Glomerular visceral epithelial cell (primary cell): ENCODE data around the gene USP34.
"Not testable (repeated sequence)": the region's sequence is repeated elsewhere in the genome, so short reads cannot be mapped to it uniquely, and the experiment has no call there.

ENCODE experiments used
- DNase-seq: peaks from one replicate; pipeline ENCODE4 v3.0.0-alpha.2; 2016; ENCODE audit errors: extremely low spot score

USP34 gene

DNA sequence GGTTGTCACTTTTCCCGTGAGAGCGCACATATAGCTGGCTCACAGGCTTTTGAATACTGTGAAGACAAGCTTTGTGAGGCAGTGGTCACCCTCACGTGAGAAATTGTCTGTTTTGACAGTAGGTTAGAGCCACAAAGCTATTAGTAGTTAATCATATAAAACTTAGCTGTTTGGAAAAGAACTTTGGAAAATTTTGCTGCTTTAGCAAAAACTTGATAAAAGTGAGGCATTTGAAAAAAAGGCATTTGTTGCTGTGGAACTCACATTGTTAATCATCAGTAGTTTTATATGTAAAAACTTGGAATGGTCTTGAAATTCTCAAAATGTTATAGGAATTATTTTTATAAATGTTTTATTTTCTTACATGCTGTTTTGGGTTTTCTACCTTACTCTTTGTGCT lies 286.6 kb downstream of the USP34 start:
- DNase-seq = no peak

GRCh38 chr2:61183795-61184194 lies 287.1 kb downstream of the USP34 start:
- DNase-seq = no peak

- no peak for DNase-seq
Measured at GRCh38 chr2:61182059-61182383, 288.9 kb downstream of the USP34 start.

DNA sequence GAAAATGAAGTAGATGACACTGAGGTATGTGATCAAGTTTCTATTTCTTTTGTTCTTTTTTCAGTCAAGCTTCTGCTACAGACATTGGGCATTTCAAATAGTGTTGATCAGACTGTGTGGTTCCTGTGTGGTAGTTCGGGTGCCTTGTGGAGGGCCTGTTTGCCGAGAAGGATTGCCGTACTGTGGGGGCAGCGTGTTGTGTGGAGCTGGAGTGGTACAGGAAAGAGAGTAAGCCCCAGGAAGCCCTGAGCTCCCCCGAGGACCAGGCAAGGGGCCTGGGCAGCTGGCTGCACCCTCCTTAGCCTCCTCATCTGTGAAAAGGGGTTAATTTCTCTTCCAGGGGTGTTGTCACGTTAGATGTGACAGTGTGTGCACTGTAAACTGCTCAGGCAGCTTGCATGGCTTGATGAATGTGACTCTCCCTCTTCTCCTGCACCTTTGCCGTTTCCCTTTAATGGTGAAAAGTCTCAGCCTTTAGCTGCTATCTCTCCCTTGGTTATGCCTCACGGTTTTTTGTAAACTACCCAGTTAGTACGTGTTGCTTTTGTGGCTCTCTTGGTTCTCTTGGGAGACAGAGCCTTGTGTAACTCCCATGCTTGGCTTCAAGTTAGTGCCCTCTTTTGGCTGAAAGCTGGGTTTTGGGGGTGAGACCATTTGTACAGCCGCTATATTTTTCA lies 289.4 kb downstream of the USP34 start:
- no peak for DNase-seq

DNA sequence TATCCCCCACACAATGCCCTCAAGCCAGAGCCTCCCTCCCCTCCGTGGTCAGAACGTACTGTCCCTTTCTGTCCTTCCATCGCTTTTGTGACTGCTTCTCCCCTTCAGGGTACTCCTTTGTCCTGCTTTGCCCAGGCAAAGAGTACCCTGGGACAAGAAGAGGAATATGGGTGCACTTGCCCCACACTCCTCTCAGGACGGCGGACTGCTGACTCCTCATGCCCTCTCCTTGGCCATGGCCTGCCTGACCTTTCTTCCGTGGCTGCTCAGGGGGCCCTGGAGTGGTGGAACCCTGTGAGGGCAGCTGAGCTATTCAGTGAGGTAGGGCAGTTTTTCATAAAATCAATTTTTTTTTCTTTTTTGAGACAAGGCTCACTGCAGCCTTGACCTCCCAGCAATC lies 290.2 kb downstream of the USP34 start:
- DNase-seq = no peak

DNA sequence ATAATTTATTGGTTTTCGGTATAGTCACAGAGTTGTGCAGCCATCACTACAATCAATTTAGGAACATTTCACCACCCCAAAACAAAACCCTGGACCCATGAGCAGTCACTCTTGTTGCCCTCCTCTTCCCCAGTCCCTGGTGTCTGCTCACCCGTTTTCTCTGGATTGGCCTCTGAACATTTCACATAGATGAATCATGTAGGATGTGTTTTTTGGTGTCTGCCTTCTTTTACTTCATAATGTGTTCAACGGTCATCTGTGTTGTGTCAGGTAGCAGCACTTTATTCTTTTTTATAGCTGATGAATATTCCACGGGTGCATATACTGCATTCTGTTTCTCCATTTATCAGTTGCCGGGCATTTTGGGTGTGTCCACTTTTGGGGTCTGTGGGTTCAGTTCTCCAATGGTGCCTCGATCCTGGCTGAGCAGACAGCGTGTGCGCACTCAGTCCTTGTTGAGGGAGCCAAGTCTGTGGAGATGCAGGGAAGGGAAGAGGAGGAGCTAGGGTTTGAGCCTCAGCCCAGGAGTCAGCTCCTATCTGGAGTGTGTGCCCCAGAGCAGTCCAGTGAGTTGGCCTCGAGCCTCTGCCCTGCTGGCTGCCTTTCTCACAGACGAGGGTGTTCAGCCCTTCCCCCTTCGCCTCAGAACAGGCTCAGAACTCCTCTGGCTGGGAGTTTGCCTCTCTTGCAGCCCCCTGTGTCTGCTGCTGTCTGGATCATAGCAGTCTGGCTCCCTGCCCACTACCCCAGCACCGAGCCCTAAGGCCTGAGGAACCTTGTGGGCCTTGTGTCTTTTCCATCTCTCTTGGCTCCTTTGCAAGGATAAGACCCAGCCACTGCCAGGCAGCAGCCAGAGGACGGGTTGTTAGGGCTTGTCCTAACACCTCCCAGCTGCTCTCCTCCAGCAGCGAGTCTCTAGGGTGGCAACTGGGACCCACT lies 290.9 kb downstream of the USP34 start:
- peak; percentile 25 for DNase-seq

DNA sequence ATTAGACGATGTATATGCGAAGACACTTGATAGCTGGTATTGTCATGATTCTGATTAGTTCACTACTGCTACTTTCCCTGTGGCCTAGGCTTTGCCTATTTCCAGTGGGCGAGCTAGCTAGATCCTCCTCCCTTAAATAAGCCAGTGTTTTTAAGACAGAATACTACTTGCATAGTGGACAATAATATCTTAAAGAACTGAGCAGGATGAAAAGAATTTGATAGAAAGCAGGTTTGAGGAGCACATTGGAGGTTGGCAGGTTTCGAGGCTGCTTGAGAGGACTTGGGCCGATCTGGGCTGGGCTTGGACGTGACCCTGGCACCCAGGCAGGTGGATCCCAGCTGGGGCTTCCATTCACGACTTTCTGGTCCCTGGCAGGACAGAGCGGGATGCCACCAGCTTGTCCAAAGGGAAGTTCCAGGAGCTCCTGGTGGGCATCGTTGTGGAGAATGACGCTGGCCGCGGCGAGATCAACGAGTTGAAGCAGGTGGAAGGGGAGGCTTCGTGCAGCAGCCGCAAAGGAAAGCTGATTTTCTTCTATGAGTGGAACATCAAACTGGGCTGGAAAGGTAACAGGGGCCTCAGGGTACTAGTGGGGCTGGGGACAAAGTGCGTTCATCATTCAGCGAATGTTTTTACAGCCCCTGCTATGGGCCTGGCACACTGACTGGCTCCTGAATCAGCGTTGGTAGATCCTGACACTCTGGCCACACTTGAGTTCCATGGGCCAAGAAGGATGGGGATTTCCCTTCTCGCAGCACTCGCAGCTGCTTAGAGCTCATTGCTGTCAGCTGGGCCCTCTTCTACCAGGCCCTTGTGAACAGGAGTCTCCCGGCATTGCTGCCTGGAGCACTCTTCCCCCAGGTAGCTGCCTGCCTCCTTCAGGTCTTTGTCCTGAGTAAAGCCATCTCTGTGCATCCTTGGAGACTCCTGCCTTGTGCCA lies 292.0 kb downstream of the USP34 start:
- DNase-seq = peak; percentile 45

- peak; percentile 16 for DNase-seq
Measured at GRCh38 chr2:61177727-61178549, 292.9 kb downstream of the USP34 start.

GRCh38 chr2:61176755-61177726 lies 293.8 kb downstream of the USP34 start:
- peak; percentile 93 for DNase-seq

- DNase-seq = no peak
Measured at GRCh38 chr2:61175036-61175435, 295.9 kb downstream of the USP34 start.

- no peak for DNase-seq
Measured at GRCh38 chr2:61173116-61173515, 297.8 kb downstream of the USP34 start.

- DNase-seq = no peak
Measured at GRCh38 chr2:61172671-61173070, 298.2 kb downstream of the USP34 start.

DNA sequence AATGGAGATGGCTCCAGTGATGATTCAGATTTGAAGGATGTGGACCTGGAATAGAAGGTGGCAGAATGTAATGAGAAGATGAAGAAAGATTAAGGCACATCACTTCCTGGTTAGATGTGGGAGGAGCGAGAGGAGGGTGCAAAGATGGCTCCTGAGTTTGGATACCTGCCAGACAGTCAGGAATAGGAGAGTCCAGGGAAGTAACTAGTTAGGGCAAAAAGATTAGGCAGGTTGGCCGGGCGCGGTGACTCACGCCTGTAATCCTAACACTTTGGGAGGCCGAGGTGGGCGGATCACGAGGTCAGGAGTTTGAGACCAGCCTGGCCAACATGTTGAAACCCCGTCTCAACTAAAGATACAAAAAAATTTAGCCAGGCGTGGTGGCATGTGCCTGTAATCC lies 303.3 kb downstream of the USP34 start:
- DNase-seq = no peak

GRCh38 chr2:61165946-61166345 lies 304.9 kb downstream of the USP34 start:
- DNase-seq = no peak

DNA sequence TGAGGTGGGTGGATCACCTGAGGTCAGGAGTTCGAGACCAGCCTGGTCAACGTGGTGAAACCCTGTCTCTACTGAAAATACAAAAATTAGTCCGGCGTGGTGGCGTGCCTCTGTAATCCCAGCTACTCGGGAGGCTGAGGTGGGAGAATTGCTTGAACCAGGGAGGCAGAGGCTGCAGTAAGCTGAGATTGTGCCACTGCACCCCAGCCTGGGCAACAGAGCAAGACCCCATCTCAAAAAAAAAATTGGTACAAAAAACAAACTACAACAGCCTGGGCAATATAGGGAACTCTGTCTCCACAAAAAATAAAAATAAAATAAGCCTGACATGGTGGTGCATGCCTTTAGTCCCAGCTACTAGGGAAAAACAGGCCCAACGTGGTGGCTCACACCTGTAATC lies 305.8 kb downstream of the USP34 start:
- not testable (repeated sequence) for DNase-seq

- no peak for DNase-seq
Measured at GRCh38 chr2:61162721-61163120, 308.2 kb downstream of the USP34 start.

- DNase-seq = no peak
Measured at GRCh38 chr2:61161888-61162287, 309.0 kb downstream of the USP34 start, which contains the start of gene C2orf74. TSS of gene C2orf74 (plus strand) at chr2:61162188. CDS start at chr2:61162515, 327 bp downstream.

GRCh38 chr2:61158356-61158955 lies 312.4 kb downstream of the USP34 start:
- DNase-seq = no peak

GRCh38 chr2:61157371-61158003 lies 313.4 kb downstream of the USP34 start:
- DNase-seq = no peak
